ENCODE measurements around the gene TIMM22. TPM values are rescaled to one million over a fixed set of nuclear protein-coding genes. Genes with fewer than 3 reads are reported as not detected.
A peak's percentile ranks its signal among the peaks of the same experiment; 100 is the strongest.

The TIMM22 gene
- total RNA-seq (10 to 100 TPM in 2 of 5 donors, 1 to 10 TPM in 2, under 1 TPM in 1; 0.29 to 22.6 (median 8.9) TPM), polyA plus RNA-seq (1 to 10 TPM; 7.3 to 9.5 (median 8.6) TPM)
- long read RNA-seq, donor 1, transcript TIMM22-201 (4 exons, 3,194 nt) = major isoform, 7 of 7 reads
- long read RNA-seq, donor 1, partial matches to known transcripts = 0 of 7 reads
- long read RNA-seq, donor 1, other reads (novel, unspliced or antisense) = 0 of 7 reads
- long read RNA-seq, donor 2, transcript TIMM22-201 (4 exons, 3,194 nt) = major isoform, 9 of 9 reads
- long read RNA-seq, donor 2, partial matches to known transcripts = 0 of 9 reads
- long read RNA-seq, donor 2, other reads (novel, unspliced or antisense) = 0 of 9 reads
- long read RNA-seq, donor 3, transcript TIMM22-201 (4 exons, 3,194 nt) = major isoform, 9 of 9 reads
- long read RNA-seq, donor 3, partial matches to known transcripts = 0 of 9 reads
- long read RNA-seq, donor 3, other reads (novel, unspliced or antisense) = 0 of 9 reads
- long read RNA-seq, donor 4, partial matches to known transcripts = 0 of 3 reads
- long read RNA-seq, donor 4, other reads (novel, unspliced or antisense) = 0 of 3 reads
- long read RNA-seq, donor 5, transcript TIMM22-201 (4 exons, 3,194 nt) = major isoform, 12 of 19 reads
- long read RNA-seq, donor 5, partial matches to known transcripts = 7 of 19 reads
- long read RNA-seq, donor 5, other reads (novel, unspliced or antisense) = 0 of 19 reads
- long read RNA-seq, donor 6, transcript TIMM22-201 (4 exons, 3,194 nt) = major isoform, 26 of 67 reads
- long read RNA-seq, donor 6, partial matches to known transcripts = 34 of 67 reads
- long read RNA-seq, donor 6, other reads (novel, unspliced or antisense) = 7 of 67 reads
- long read RNA-seq, donor 7, transcript TIMM22-201 (4 exons, 3,194 nt) = major isoform, 11 of 11 reads
- long read RNA-seq, donor 7, partial matches to known transcripts = 0 of 11 reads
- long read RNA-seq, donor 7, other reads (novel, unspliced or antisense) = 0 of 11 reads
- long read RNA-seq, donor 8, transcript TIMM22-201 (4 exons, 3,194 nt) = major isoform, 8 of 14 reads
- long read RNA-seq, donor 8, partial matches to known transcripts = 6 of 14 reads
- long read RNA-seq, donor 8, other reads (novel, unspliced or antisense) = 0 of 14 reads
- long read RNA-seq, donor 9, transcript TIMM22-201 (4 exons, 3,194 nt) = major isoform, 11 of 11 reads
- long read RNA-seq, donor 9, partial matches to known transcripts = 0 of 11 reads
- long read RNA-seq, donor 9, other reads (novel, unspliced or antisense) = 0 of 11 reads
- long read RNA-seq, donor 10, partial matches to known transcripts = 0 of 3 reads
- long read RNA-seq, donor 10, other reads (novel, unspliced or antisense) = 0 of 3 reads

GRCh38 chr17:996554-997344, at the start of gene TIMM22:
TIMM22 (plus strand) TSS chr17:997129; CDS start chr17:997143, 14 bp downstream.
- Histone ChIP-seq H3K9me3 (no peaks in the 10 kb centered on the region), H3K27ac (peak within 1 kb of the TSS; percentile 80 to 95 (median 93)), H3K4me1 (peaks cover 32 to 53% (median 47%) of the 10 kb centered on the region in 4 donors), H3K4me3 (peak within 1 kb of the TSS; percentile 71 to 100 (median 93)), H3K27me3 (no peaks in the 10 kb centered on the region), H3K36me3 (peaks cover 23 to 25% (median 25%) of the 10 kb centered on the region in 4 donors)
- intact Hi-C loops (cut with DNase I; ENCODE audit: low total_unique reads) = no loop called here
- 0 to 1% (median 0%) methylated on average over 44 to 71 of the region's 71 CpGs for WGBS, 5 donors
- TF ChIP-seq POLR2A (IDR thresholded peaks at IDR 0.05) = peak in 2 of 4 donors; percentile 32 to 44
- peak; percentile 29 to 94 (median 82) for TF ChIP-seq POLR2AphosphoS5 (IDR thresholded peaks at IDR 0.05)
- TF ChIP-seq, protein P1, sequence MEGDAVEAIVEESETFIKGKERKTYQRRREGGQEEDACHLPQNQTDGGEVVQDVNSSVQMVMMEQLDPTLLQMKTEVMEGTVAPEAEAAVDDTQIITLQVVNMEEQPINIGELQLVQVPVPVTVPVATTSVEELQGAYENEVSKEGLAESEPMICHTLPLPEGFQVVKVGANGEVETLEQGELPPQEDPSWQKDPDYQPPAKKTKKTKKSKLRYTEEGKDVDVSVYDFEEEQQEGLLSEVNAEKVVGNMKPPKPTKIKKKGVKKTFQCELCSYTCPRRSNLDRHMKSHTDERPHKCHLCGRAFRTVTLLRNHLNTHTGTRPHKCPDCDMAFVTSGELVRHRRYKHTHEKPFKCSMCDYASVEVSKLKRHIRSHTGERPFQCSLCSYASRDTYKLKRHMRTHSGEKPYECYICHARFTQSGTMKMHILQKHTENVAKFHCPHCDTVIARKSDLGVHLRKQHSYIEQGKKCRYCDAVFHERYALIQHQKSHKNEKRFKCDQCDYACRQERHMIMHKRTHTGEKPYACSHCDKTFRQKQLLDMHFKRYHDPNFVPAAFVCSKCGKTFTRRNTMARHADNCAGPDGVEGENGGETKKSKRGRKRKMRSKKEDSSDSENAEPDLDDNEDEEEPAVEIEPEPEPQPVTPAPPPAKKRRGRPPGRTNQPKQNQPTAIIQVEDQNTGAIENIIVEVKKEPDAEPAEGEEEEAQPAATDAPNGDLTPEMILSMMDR (IDR thresholded peaks at IDR 0.05) = peak in 5 of 7 experiments; percentile 90 to 96 (median 95)
- no peak for TF ChIP-seq EP300 (IDR thresholded peaks at IDR 0.05)
- DNase-seq = peak; percentile 93 to 99

DNA sequence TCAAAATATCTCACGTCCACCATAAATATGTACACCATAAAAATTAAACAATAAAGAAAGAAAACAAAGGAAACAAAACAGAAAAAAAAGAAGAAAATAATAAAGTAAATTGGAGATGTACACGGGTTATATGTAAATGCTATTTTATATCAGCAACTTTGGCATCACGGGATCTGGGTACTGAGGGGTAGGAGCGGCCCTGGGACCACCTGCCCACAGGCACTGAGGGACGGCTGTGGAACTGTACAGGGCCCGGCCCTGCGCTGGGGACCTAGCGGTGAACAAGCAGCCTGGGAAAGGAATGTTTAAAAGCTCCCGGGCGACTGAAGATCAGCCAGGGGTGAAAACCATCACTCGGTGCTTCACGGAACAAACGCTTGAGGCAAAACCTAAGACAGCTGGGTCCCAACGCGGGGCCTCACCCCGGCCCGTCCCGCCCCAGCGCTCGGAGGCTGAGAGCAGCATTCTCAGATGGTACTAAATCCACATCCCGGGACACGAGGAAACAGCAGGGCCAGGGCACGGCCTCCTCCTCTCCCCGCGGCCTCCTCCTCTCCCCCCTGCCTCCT, 48.6 kb upstream of the TIMM22 start:
- H3K4me1 ChIP-seq = peaks cover 6 to 38% (median 16%) of the 10 kb centered on the region in 4 donors
- peaks cover 0 to 7% (median 0%) of the 10 kb centered on the region in 4 donors for H3K36me3 ChIP-seq
- intact Hi-C loops (cut with DNase I; ENCODE audit: low total_unique reads) = no loop called here
- H3K4me3 ChIP-seq = no peak overlapping the region
- no peak for DNase-seq
- peak overlapping the region in 3 of 5 donors; percentile 59 to 79 (median 59) for H3K27ac ChIP-seq
- TF ChIP-seq EP300 (IDR thresholded peaks at IDR 0.05) (no peak), POLR2AphosphoS5 (IDR thresholded peaks at IDR 0.05) (no peak), POLR2A (IDR thresholded peaks at IDR 0.05) (no peak)
- TF ChIP-seq, protein P1 (IDR thresholded peaks at IDR 0.05) = no peak
- no peaks in the 10 kb centered on the region for H3K9me3 ChIP-seq
- H3K27me3 ChIP-seq = peaks cover 0 to 4% (median 0%) of the 10 kb centered on the region in 3 donors
- 63 to 84% (median 76%) methylated on average over 23 to 25 of the region's 25 CpGs for WGBS, 5 donors

DNA sequence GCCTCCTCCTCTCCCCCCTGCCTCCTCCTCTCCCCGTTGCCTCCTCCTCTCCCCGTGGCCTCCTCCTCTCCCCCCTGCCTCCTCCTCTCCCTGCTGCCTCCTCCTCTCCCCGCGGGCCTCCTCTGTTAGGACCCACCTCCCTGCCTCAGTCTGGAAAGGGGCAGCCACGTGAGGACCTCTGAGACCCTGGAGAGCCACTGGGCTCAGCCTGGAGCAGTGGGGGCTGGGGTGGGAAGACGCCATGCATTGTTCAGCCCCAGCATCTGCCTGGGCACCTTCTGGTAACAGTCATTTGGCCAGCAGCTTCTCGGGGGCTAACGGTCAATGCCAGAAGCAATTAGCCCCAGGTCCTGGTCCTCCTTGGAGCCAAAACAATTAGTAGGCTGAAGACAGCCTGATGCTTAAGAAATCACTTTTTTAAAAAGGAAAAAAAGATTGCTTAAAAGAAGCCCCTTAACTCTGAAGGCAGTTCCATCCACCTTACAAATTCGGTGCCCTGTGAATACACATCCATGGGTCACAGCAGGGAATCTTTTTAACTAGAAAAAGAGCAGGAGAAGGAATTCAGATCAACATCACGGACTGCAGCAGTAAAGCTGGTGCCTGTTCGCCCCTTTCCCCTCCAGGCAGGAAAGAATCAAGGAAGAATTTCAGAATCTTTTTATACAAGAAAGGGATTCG, 47.2 kb upstream of the TIMM22 start:
- TF ChIP-seq, protein P1 (IDR thresholded peaks at IDR 0.05) = no peak
- TF ChIP-seq POLR2AphosphoS5 (IDR thresholded peaks at IDR 0.05) = no peak
- TF ChIP-seq POLR2A (IDR thresholded peaks at IDR 0.05) = no peak
- no peak for TF ChIP-seq EP300 (IDR thresholded peaks at IDR 0.05)
- H3K4me1 ChIP-seq = peaks cover 11 to 34% (median 18%) of the 10 kb centered on the region in 4 donors
- DNase-seq = no peak
- no peaks in the 10 kb centered on the region for H3K9me3 ChIP-seq
- 64 to 78% (median 66%) methylated on average over 8 to 10 of the region's 12 CpGs for WGBS, 5 donors
- peaks cover 0 to 7% (median 0%) of the 10 kb centered on the region in 4 donors for H3K36me3 ChIP-seq
- intact Hi-C loops (cut with DNase I; ENCODE audit: low total_unique reads) = no loop called here
- H3K27me3 ChIP-seq = peaks cover 0 to 4% (median 0%) of the 10 kb centered on the region in 3 donors
- peak overlapping the region in 3 of 5 donors; percentile 73 to 87 (median 74) for H3K27ac ChIP-seq
- H3K4me3 ChIP-seq = no peak overlapping the region

Data from stomach (tissue), 19 donors.